ENCODE data around the gene ABCC4.

DNA sequence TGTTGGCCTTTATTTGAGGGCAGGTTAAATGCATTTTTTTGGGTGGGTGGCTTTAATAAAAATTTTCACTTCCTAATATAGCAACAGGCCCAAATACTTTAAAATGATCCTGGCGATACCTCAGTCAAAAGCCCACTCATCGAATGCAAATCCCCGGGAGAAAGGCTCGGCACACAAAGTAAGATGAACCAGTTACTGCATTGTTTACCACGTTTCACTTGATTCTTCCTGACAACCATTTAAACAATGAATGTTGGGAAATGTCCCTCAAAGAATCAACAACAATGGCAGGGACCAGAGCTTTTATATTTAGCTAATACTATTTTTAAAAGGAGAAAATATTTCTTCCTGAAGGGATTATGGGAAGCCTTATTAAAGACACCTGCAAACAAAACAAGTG, 187.7 kb downstream of the ABCC4 start:
- TF ChIP-seq CTCF (IDR thresholded peaks at IDR 0.05) (no peak), POLR2A (IDR thresholded peaks at IDR 0.05) (no peak)

Measured in vagina (tissue), 2 donors.